ENCODE data around the gene RFC5.

GRCh38 chr12:118060301-118061010 is 44.0 kb downstream of the RFC5 start:
- TF ChIP-seq, protein P1, sequence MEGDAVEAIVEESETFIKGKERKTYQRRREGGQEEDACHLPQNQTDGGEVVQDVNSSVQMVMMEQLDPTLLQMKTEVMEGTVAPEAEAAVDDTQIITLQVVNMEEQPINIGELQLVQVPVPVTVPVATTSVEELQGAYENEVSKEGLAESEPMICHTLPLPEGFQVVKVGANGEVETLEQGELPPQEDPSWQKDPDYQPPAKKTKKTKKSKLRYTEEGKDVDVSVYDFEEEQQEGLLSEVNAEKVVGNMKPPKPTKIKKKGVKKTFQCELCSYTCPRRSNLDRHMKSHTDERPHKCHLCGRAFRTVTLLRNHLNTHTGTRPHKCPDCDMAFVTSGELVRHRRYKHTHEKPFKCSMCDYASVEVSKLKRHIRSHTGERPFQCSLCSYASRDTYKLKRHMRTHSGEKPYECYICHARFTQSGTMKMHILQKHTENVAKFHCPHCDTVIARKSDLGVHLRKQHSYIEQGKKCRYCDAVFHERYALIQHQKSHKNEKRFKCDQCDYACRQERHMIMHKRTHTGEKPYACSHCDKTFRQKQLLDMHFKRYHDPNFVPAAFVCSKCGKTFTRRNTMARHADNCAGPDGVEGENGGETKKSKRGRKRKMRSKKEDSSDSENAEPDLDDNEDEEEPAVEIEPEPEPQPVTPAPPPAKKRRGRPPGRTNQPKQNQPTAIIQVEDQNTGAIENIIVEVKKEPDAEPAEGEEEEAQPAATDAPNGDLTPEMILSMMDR (IDR thresholded peaks at IDR 0.05): no peak
- TF ChIP-seq POLR2A (IDR thresholded peaks at IDR 0.05): no peak
